HG03045 (cell line): ENCODE measurements around the gene PARPBP.
"Not testable (repeated sequence)": the region's sequence is repeated elsewhere in the genome, so short reads cannot be mapped to it uniquely, and the experiment has no call there.

Experiments used
- ATAC-seq: cut with Tn5 transposase; IDR thresholded peaks from one replicate; pipeline ENCODE4 v1.9.1; 2021; ENCODE audit warnings: mild to moderate bottlenecking, moderate library complexity; ENCODE audit not compliant: unreplicated experiment

Gene PARPBP

DNA sequence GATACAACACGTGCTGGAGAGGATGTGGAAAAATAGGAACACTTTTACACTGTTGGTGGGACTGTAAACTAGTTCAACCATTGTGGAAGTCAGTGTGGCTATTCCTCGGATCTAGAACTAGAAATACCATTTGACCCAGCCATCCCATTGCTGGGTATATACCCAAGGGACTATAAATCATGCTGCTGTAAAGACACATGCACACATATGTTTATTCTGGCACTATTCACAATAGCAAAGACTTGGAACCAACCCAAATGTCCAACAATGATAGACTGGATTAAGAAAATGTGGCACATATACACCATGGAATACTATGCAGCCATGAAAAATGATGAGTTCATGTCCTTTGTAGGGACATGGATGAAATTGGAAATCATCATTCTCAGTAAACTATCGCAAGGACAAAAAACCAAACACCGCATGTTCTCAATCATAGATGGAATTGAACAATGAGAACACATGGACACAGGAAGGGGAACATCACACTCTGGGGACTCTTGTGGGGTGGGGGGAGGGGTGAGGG lies 27.1 kb downstream of the PARPBP start:
- not testable (repeated sequence) for ATAC-seq

DNA sequence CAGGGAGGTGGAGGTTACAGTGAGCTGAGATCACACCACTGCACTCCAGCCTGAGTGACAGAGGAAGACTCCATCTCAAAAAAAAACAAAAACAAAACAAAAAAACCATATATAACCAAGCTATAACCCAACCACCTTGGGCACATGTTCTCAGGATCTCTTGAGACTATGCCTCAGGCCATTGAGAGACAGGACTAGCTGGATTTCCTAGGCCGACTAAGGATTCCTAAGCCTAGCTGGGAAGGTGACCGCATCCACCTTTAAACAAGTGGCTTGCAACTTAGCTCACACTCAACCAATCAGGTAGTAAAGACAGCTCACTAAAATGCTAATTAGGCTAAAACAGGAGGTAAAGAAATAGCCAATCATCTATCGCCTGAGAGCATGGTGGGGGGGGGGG lies 35.2 kb downstream of the PARPBP start:
- not testable (repeated sequence) for ATAC-seq

DNA sequence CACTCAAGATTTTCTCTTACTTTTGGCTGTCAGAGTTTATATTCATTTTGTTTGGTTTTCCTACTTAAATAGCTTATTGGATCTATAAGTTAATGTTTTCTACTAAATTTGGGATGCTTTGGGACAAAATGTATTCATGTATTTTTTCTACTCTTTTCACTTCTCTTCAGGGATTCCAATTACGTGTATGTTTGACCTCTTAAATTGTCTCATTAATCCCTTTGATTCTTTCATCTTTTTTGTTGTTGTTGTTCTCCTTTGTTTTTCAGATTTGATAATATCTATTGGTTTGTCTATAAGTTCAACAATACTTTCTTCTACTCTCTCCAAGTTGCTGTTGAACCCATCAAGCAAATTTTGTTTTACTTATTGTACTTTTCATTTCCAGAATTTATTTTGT lies 43.4 kb downstream of the PARPBP start:
- ATAC-seq: no peak

DNA sequence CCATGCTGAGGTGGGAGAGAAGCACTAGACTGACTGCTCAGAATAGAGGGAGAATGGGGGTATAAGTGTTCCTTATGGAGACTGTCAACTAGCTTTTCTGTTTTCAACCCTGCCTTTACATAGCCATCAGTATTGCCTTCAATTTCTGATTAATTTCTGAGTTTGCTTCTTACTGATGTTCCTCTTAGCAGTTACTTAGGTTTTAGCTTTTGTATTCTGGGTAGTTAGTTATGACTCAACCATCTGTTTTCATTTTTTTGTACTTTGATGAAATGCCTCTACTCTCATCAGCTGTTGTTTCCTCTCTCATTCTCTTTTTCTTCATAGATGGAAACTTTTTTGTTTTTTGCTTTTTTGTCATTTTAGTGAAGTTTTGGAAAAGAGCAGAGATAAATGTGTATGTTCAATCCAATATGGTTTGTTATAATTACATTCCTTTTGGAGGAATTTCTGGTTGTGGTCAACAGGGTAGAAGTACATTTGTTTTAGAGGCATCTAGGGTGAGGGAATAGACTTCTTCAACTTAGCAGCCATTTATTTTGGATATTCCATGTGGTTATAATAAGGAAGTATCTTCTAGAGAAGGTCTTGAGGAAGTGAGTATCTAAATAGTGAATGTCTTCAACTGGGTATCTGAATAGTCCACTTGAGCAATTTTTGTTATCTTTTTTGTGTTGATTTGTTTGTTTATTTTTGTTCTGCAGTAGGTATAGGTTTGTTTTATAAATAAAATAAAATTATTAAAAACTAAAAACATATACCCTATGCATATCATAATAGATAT lies 48.0 kb downstream of the PARPBP start:
- peak; percentile 64 for ATAC-seq

DNA sequence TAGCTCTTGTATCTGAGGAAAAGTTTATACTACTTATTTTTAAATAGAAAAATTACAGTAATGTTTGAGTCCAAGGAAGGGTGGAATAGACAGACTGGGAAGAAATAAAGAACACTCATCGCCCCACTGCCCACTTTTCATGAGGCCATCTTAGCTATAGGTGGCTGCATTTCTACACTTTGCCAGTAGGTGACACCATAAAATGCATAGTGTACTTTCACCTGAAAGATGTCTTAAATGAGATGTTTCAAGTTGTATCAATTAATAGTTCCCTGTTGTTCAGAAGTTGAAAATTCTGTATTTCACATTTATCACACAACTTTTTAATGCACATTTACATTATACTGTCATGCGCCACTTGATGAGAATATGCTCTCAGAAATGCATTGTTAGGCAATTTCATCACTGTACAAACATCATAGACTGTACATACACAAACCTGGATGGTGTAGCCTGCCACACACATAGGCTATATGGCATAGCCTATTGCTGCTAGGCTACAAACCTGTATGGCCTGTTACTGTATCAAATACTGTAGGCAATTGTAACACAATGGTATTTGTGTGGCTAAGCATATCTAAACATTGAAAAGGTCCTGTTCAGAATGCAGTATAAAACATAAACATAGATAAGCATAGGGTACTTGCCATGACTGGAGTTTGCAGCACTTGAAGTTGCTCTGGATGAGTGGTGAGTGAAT lies 50.1 kb downstream of the PARPBP start:
- no peak for ATAC-seq

DNA sequence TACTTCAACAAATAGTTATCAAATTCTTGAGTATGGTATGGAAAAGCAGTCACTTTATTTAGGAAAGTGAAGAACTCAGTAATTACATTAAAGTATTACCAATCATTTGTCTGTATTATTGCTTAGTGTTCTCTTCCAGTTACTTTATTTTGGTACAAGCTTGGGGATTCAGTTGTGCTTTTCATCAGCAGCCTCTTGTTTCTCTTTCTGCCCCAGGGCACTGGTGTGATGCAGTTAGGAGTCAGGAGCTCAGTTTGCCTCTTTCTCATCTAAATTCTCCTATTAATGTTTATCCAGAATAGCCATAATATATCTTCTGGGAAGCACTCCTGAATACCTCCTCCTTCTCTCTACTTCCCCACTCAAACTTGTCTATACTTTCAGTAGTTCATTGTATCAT lies 52.0 kb downstream of the PARPBP start:
- no peak for ATAC-seq

DNA sequence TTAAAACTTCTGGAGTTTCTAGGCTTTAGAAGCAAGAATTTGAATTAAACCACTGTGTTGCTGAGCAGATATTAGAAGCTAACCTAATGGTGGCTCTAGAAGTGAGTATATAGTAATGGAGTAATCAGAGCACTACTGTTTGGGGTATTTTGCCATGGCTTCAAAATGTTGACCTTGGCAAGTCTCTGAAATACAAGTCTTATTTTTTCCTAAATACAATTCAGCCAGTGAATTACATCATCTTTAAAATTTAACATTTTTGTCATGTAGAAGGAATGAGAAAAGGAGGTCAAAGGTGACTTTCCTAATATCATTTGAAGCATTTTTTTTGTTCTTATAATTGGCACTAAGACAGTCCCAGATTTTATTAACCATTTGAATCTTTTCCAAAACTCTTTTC lies 52.5 kb downstream of the PARPBP start:
- ATAC-seq: no peak

DNA sequence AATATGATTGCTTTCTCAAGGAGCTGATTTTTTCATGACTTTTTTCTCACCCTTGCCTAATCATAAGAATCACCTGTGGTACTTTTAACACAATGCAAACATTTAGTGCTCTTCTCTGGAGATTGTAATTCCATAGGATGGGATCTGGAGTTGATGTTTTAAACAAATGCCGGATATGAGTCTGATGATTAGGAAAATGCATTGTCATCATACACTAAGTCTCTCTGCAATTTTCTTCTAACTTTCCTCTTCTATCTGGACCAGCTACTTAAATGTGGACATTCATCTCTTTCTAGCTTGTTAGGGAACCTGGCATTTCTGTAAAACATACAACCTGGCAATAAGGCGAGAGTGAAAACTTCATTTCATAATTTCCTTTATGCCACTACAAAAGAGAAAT lies 54.1 kb downstream of the PARPBP start:
- no peak for ATAC-seq

DNA sequence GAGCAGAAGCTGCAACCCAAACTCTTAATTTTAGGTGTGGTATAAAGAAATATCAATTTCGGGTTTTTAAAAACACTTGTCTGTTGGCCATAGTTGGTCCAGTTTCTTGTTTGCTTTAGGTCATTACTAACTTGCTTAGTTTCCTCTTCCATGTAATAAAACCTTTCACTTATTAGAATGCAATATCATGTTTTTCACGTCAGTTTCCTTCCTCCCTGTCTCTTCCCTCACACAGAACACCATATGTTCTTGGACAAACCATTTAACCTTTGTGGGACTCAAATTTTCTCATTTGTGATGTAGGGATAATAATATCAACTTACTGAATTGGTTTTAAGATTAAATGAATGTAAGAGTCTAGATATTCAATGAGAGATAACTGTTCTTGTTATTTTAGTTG lies 54.8 kb downstream of the PARPBP start:
- no peak for ATAC-seq

DNA sequence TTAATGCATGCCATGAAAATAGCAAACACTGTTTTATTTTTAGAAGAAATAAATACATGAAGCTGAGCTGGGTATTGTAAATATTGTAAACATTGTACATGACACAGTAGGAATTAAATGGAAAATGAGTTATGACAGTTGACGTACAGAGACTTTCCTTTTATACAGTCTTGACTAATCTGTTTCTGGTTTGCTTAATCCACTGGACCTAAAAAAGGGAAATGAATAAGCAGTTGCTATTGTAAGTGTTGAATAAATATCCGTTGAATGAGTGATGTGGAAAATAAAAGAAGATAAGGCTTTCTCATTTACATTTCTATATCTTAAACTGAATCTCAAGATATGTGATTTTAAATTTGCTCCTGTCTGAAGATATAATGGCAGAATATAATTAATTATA lies 62.7 kb downstream of the PARPBP start:
- ATAC-seq: no peak

DNA sequence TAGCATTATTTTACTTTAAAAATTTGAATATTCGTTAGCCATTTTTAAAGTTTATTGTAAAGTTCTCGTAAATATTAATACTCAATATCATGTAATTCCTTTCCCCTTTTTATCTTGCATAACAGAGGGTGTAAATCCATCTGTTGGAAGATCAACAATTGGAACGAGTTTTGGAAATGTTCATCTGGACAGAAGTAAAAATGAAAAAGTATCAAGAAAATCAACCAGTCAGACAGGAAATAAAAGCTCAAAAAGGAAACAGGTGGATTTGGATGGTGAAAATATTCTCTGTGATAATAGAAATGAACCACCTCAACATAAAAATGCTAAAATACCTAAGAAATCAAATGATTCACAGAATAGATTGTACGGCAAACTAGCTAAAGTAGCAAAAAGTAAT lies 75.8 kb downstream of the PARPBP start:
- ATAC-seq: no peak

DNA sequence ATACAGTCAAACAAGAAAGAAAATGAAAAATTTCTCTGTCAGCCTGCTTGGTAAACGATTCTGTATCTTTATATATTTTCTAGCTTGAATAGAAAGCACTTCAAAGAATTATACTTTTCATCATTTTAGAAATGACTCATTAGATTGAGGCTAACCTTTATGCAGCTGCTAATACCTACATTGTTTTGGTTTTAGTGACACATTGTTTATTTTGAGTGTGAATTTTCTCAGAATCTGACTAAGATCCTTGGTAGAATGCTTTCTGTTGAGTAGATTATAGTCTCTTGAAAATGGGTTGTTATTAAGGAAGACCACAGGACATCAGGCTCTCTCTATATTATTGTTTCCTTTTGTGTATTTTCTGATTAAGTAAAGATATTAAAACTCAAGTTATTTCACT lies 77.8 kb downstream of the PARPBP start, which contains the start of gene PMCH:
TSS of gene PMCH (minus strand) at position 45 of the 400 bp plus-strand sequence. CDS start 63 bp downstream, outside the sequence.
- no peak for ATAC-seq

DNA sequence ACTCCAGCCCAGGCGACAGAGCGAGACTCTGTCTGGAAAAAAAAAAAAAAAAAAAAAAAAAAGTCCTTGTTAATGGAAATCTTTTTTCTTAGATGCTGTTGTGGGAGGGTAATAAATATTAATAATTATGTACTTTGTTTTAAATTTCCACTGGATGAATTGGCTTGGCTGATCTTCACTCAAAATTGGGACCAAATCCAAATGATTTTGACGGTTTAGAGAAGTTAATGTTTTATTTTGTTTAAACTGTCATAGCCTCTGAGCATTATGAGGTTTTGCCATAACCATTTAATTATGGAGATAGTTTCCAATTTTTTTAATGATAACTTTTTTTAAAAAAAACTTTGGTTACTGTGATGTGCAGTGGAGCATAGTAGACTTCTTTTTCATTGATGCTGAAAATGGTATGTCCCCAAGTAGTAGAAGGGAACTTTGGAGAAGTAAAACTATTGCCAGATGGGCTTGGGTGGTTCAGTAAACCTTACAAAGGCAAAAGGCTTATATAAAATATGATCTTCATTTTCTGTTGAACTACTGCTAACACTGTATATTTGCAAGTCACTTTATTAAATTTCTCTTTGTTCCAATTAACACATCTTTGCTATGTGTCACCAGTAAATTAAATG lies 81.6 kb downstream of the PARPBP start:
- ATAC-seq: no peak

DNA sequence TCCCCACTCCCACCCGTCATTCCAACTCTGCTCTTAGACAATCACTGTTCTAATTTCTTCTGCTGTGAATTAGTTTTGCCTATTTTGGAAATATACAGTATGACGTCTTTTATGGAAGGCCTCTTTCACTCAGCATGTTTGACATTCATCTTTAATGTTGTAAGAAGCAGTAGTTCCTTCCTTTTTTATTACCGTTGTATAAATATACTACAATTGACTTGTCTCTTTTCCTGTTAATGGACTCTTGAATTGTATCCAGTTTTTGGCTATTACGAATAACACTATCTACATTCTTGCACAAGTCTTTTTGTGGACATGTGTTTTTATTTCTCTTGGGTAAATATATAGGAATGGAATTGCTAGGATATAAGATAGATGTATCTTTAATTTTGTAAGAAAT lies 82.6 kb downstream of the PARPBP start:
- no peak for ATAC-seq

DNA sequence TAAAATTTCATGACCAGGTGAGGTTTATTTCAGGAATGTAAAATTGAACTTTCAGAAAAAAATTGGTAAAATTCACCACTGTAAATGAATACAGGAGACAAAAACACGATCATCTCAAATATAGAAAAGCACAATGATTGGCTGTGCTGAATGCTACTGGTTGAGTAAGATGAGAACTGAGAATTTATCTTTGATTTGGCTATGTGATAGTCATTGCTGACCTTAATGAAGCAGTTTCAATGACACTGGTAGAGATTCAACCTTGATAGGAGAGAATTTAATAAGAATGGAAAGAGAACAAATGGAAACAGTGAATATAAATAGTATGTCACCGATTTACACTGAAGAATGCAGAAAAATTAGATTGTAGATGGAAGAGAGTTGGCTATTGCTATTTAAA lies 84.0 kb downstream of the PARPBP start:
- ATAC-seq: no peak

DNA sequence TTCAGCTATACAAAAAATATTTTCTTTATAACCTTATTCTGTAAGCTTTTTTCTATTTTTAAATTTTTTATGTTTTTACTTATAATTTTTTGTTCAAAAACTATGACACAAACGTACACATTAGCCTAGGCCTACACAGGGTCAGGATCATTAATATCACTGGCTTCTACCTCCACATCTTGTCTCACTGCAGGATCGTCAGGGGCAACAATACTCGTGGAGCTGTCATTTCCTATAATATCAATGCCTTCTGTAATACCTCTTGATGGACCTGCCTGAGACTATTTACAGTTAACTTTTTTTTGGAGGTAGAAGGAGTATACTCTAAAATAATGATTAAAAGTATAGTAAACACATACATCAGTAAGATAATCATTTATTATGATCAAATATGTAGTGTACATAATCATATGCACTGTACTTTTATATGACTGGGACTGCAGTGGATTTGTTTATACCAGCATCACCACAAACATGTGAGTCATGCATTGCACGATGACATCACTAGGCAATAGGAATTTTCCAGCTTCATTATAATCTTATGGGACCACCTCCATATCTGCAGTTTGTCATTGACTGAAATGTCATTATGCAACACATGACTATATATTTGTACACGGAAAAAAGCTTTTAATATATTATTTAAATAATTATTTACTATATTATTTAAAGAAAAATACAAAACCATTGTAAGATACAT lies 96.2 kb downstream of the PARPBP start:
- ATAC-seq: no peak

DNA sequence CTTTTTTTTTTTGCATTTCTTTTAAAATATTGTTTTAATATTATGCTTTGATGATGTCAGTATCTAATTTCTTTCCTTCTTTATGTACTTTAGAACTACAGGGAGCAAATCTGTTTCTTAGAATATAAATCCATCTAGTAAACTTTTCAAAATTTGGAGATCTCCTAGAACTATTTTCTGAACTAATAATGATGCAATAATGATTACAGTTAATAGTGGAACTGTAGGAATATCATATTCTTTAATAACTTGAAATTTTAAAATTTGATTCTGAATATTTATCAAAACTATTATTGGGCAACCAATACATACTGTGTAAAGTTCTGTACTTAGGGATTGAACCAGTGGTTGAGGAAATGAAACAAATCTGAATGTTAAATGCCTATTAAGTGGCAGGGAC lies 100.8 kb downstream of the PARPBP start:
- no peak for ATAC-seq

DNA sequence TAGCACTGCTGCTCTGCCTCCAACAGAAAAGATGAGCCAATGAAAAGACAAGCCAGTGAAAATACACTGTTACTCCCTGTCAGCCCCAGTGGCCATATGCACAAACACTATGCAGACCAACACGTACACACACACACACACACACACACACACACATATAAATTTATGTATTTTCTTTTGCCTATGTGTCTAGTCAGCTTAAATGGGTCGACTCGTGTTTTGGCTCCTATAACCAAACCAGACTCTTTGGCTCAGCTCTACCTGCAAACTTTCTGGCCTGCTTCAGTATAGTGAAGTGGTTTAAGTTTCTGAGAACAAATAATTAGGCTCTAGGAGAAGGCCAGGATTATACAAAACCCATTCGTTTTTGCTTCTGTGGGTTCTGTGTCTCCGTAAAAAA lies 108.0 kb downstream of the PARPBP start:
- no peak for ATAC-seq

DNA sequence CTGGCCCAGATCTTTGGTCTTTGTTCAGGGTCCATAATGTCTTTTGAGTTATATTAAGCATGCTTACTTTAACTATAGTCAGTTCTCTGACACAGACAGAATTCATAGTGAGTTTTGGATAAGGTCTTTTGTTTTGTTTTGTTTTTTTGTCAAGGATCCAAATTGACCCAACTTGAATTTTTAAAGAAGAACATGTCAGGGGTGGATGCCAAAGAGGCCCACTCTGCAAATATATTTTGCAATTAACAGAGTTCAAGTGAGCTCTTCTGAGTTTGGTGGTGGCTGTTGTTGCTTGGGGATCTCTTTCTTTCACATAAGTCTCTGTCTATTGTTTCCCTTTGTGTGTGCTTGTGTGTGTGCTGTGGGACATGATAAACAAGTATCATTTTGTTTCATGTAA lies 112.1 kb downstream of the PARPBP start:
- ATAC-seq: no peak

DNA sequence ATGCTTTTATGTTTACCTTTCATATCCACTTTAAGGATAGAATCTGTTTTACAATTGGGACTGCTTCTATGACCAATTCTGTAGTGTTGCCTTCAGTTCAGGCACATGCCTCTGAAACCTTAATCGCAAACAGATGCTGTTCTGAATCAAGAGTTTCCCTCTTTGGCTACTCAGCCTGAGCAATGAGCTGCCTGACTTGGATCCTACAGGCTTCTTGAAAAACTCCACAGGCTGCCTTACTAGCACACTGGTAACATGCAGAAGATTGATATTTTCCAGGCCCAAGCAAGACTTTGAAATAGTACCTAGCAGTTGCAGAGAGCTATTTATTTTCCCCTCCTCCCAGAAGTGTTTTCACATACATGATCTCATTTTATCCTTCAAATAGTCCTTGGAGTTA lies 112.5 kb downstream of the PARPBP start:
- ATAC-seq: no peak

DNA sequence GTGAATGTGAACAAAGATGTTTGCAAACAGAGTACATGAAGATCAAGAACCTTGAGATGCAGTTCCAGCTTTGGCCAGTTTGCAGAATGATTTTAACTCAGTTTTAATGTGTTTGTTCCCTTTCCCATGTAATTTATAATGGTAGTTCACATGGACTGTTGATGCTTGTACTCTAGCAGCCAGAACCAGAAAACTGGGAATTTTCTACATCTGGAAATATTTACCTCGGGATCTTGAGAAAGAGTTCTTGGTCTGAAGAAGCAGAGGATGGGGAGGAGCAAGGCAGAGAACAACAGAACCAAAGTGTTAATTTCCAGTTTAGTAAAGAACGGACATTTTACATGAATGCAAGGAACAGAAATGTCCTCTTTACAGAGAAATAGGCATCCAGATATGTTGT lies 114.6 kb downstream of the PARPBP start:
- ATAC-seq: no peak
